Hepatocyte (in vitro differentiated cells): ENCODE measurements around the gene CYTL1. TPM values are rescaled to one million over a fixed set of nuclear protein-coding genes. Genes with fewer than 3 reads are reported as not detected.
A peak's percentile ranks its signal among the peaks of the same experiment; 100 is the strongest.

Source experiments
- DNase-seq: peaks from one replicate; pipeline ENCODE4 v3.0.0-alpha.2; 2016; ENCODE audit warnings: low spot score
- H2AFZ ChIP-seq: fragments of 200-600 bp; sonication (generic); 2 replicates; pipeline ENCODE4 v1.6.0; 2016; ENCODE audit warnings: antibody characterized with exemption, mild to moderate bottlenecking
- H3K27ac ChIP-seq: fragments of 200-600 bp; sonication (generic); 2 replicates; pipeline ENCODE4 v1.5.1; 2016; ENCODE audit warnings: mild to moderate bottlenecking
- H3K27me3 ChIP-seq: fragments of 200-600 bp; sonication (generic); 2 replicates; pipeline ENCODE4 v1.6.1; 2016
- H3K36me3 ChIP-seq: fragments of 200-600 bp; sonication (generic); replicated peaks from 2 replicates; pipeline ENCODE4 v1.5.1; 2016; ENCODE audit warnings: low read depth; ENCODE audit not compliant: insufficient read depth
- H3K4me1 ChIP-seq: fragments of 200-600 bp; sonication (generic); 2 replicates; pipeline ENCODE4 v1.5.1; 2016; ENCODE audit warnings: mild to moderate bottlenecking, moderate library complexity; ENCODE audit not compliant: insufficient read depth
- H3K4me2 ChIP-seq: fragments of 200-600 bp; sonication (generic); 2 replicates; pipeline ENCODE4 v1.6.0; 2016
- H3K4me3 ChIP-seq: fragments of 200-600 bp; sonication (generic); 2 replicates; pipeline ENCODE4 v1.5.1; 2016; ENCODE audit warnings: mild to moderate bottlenecking
- H3K79me2 ChIP-seq: fragments of 200-600 bp; sonication (generic); 2 replicates; pipeline ENCODE4 v1.6.0; 2017; ENCODE audit warnings: mild to moderate bottlenecking
- H3K9me2 ChIP-seq: fragments of 200-600 bp; sonication (generic); replicated peaks from 2 replicates; pipeline ENCODE4 v1.6.0; 2017; ENCODE audit warnings: mild to moderate bottlenecking; ENCODE audit not compliant: insufficient read depth
- H3K9me3 ChIP-seq: fragments of 200-600 bp; sonication (generic); 2 replicates; pipeline ENCODE4 v1.5.1; 2016; ENCODE audit warnings: low read depth, mild to moderate bottlenecking
- H4K20me1 ChIP-seq: fragments of 200-600 bp; sonication (generic); 2 replicates; pipeline ENCODE4 v1.6.0; 2016; ENCODE audit warnings: mild to moderate bottlenecking; ENCODE audit not compliant: insufficient read depth, poor library complexity, severe bottlenecking
- CTCF ChIP-seq: fragments of 200-600 bp; sonication (generic); IDR thresholded peaks from 2 replicates; pipeline ENCODE4 v1.5.1; 2016; ENCODE audit warnings: antibody characterized with exemption, mild to moderate bottlenecking; ENCODE audit not compliant: poor library complexity
- EZH2 ChIP-seq: fragments of 200-600 bp; sonication (generic); IDR thresholded peaks from 2 replicates; pipeline ENCODE4 v1.6.1; 2016; ENCODE audit warnings: antibody characterized with exemption, mild to moderate bottlenecking, borderline replicate concordance
- EZH2phosphoT487 ChIP-seq: fragments of 200-600 bp; sonication (generic); IDR thresholded peaks from one replicate; pipeline ENCODE4 v1.6.1; 2018; ENCODE audit warnings: antibody characterized with exemption, mild to moderate bottlenecking, low read depth, moderate library complexity; ENCODE audit not compliant: unreplicated experiment, severe bottlenecking
- WGBS: methylation state at CpG from one replicate; pipeline ENCODE4 v1.1.6; 2016; ENCODE audit warnings: low lambda C conversion rate; ENCODE audit errors: missing lambda C conversion rate; 5-methylcytosine and 5-hydroxymethylcytosine counted together
- polyA plus RNA-seq: library from polyadenylated mRNA; unstranded; fragments of >200 nt; fragmentation: Nextera tagmentation; extraction: Ambion mirVana; gene quantifications from 2 replicates; pipeline ENCODE4 v1.2.1, GENCODE V29; 2016
- total RNA-seq: library from RNA; depleted of rRNA; stranded (reverse); fragments of >200 nt; gene quantifications from 2 replicates; pipeline ENCODE4 v1.2.3, GENCODE V29; 2014

CYTL1 gene
- total and polyA plus RNA-seq, 2 experiments from 2014 or later: 37.4 to 55.4 TPM

- H3K79me2 ChIP-seq: no peaks in the 10 kb centered on the region
- TF ChIP-seq EZH2 (no peak), CTCF (no peak), EZH2phosphoT487 (no peak)
- DNase-seq: no peak
- no peak overlapping the region for H2AFZ ChIP-seq
- peaks cover 19% of the 10 kb centered on the region for H3K4me1 ChIP-seq
- no peak overlapping the region for H3K4me3 ChIP-seq
- no peaks in the 10 kb centered on the region for H3K27me3 ChIP-seq
- no peaks in the 10 kb centered on the region for H3K9me2 ChIP-seq
- H3K36me3 ChIP-seq: no peaks in the 10 kb centered on the region
- H4K20me1 ChIP-seq: no peaks in the 10 kb centered on the region
- no peaks in the 10 kb centered on the region for H3K9me3 ChIP-seq
- no peak overlapping the region for H3K27ac ChIP-seq
- H3K4me2 ChIP-seq: no peak overlapping the region
- WGBS: 86% methylated on average over 18 of the region's 18 CpGs
These were observed 24.8 kb downstream of the CYTL1 start for GRCh38 chr4:4994312-4995097.

- Histone ChIP-seq H3K27me3 (no peaks in the 10 kb centered on the region), H3K9me3 (no peaks in the 10 kb centered on the region), H4K20me1 (no peaks in the 10 kb centered on the region), H3K4me2 (no peak overlapping the region), H3K4me1 (peaks cover 19% of the 10 kb centered on the region), H3K27ac (no peak overlapping the region), H3K79me2 (no peaks in the 10 kb centered on the region), H3K9me2 (no peaks in the 10 kb centered on the region), H2AFZ (no peak overlapping the region), H3K4me3 (no peak overlapping the region), H3K36me3 (no peaks in the 10 kb centered on the region)
- DNase-seq: no peak
- TF ChIP-seq EZH2 (no peak), CTCF (no peak), EZH2phosphoT487 (no peak)
- WGBS: 94% methylated on average over 5 of the region's 5 CpGs
These were observed 26.4 kb downstream of the CYTL1 start for GRCh38 chr4:4992833-4993232.

GRCh38 chr4:4991541-4992099, 27.6 kb downstream of the CYTL1 start:
- Histone ChIP-seq H2AFZ (no peak overlapping the region), H3K4me1 (peaks cover 19% of the 10 kb centered on the region), H3K36me3 (no peaks in the 10 kb centered on the region), H3K4me2 (no peak overlapping the region), H4K20me1 (no peaks in the 10 kb centered on the region), H3K9me3 (no peaks in the 10 kb centered on the region), H3K4me3 (no peak overlapping the region), H3K27ac (peak overlapping the region; percentile 80), H3K79me2 (no peaks in the 10 kb centered on the region), H3K27me3 (no peaks in the 10 kb centered on the region), H3K9me2 (no peaks in the 10 kb centered on the region)
- no peak for DNase-seq
- TF ChIP-seq EZH2phosphoT487: no peak
- TF ChIP-seq CTCF: no peak
- 91% methylated on average over 14 of the region's 14 CpGs for WGBS
